DMS153 (cell line): ENCODE data around the gene EIF3F.
"Not testable (repeated sequence)": the region's sequence is repeated elsewhere in the genome, so short reads cannot be mapped to it uniquely, and the experiment has no call there.

Source experiments
- DNase-seq: peaks from one replicate; lab custom pipeline; 2025; lab: John Stamatoyannopoulos, UW

The EIF3F gene

GRCh38 chr11:7986768-7987559, at the start of gene EIF3F:
Gene EIF3F (plus strand): TSS chr11:7987337. CDS start chr11:7987353, 16 bp downstream.
- DNase-seq: peak; percentile 99

GRCh38 chr11:7941146-7941545, 46.0 kb upstream of the EIF3F start:
- DNase-seq: no peak

GRCh38 chr11:7941608-7942007, 45.5 kb upstream of the EIF3F start, which contains the start of gene OR10A3:
Gene OR10A3 (minus strand): TSS chr11:7941708. CDS start chr11:7939520, 2,188 bp downstream.
- no peak for DNase-seq

GRCh38 chr11:7944123-7944522, 43.0 kb upstream of the EIF3F start:
- no peak for DNase-seq

GRCh38 chr11:7949934-7950333, 37.2 kb upstream of the EIF3F start:
- DNase-seq: no peak

- DNase-seq: no peak
Measured at GRCh38 chr11:7955191-7955590, 31.9 kb upstream of the EIF3F start.

GRCh38 chr11:7964261-7964660, 22.9 kb upstream of the EIF3F start:
- DNase-seq: no peak

- no peak for DNase-seq
Measured at GRCh38 chr11:7964873-7965272, 22.3 kb upstream of the EIF3F start.

- DNase-seq: no peak
Measured at GRCh38 chr11:7965386-7965785, 21.8 kb upstream of the EIF3F start, which contains the start of gene NLRP10. Gene NLRP10 (minus strand): TSS chr11:7965447. CDS start chr11:7963495, 1,952 bp downstream.

- DNase-seq: no peak
Measured at GRCh38 chr11:7967097-7967496, 20.0 kb upstream of the EIF3F start.

- no peak for DNase-seq
Measured at GRCh38 chr11:7967826-7968225, 19.3 kb upstream of the EIF3F start.

GRCh38 chr11:7968686-7969085, 18.5 kb upstream of the EIF3F start:
- no peak for DNase-seq

- DNase-seq: no peak
Measured at GRCh38 chr11:7969756-7970646, 17.1 kb upstream of the EIF3F start.

GRCh38 chr11:7971846-7972245, 15.3 kb upstream of the EIF3F start:
- no peak for DNase-seq

- DNase-seq: no peak
Measured at GRCh38 chr11:7973011-7973410, 14.1 kb upstream of the EIF3F start.

GRCh38 chr11:7974668-7975067, 12.5 kb upstream of the EIF3F start:
- DNase-seq: no peak

GRCh38 chr11:7977232-7977917, 9.8 kb upstream of the EIF3F start:
- no peak for DNase-seq

- no peak for DNase-seq
Measured at GRCh38 chr11:7981619-7982157, 5.4 kb upstream of the EIF3F start.

- no peak for DNase-seq
Measured at GRCh38 chr11:7982582-7983119, 4.5 kb upstream of the EIF3F start.

GRCh38 chr11:7983832-7984590, 3.1 kb upstream of the EIF3F start:
- DNase-seq: no peak

GRCh38 chr11:7987560-7987883, 385 bp downstream of the EIF3F start:
- not testable (repeated sequence) for DNase-seq
